A673 (cell line): ENCODE results near the gene KLF16. TPM values are rescaled to one million over a fixed set of nuclear protein-coding genes. Genes with fewer than 3 reads are reported as not detected.

Experiments used
- BruUV-seq: library from RNA; stranded (reverse); fragments of 400-500 nt; replicated peaks from 2 replicates; lab custom pipeline; 2021; lab: Mats Ljungman, UMichigan
- CTCF ChIA-PET: fragments of 300-600 bp; sonication (Branson Sonifier 250); formaldehyde crosslinking; loops from one replicate; lab custom pipeline; 2022; ENCODE audit warnings: antibody characterized with exemption; lab: Charles Lee
- POLR2A ChIA-PET: fragments of 300-600 bp; sonication (Branson Sonifier 250); formaldehyde crosslinking; loops from one replicate; lab custom pipeline; 2022; ENCODE audit warnings: antibody characterized with exemption; ENCODE audit not compliant: low non-redundant PET; lab: Charles Lee
- DNase-seq: peaks from one replicate; pipeline ENCODE4 v3.0.0-alpha.2; 2015; ENCODE audit warnings: low spot score
- H3K27ac ChIP-seq: fragments of 200-600 bp; sonication (generic); 2 replicates; pipeline ENCODE4 v1.5.1; 2016; ENCODE audit warnings: mixed run types, low read depth, mild to moderate bottlenecking, mixed read lengths, antibody characterized with exemption, low read length; ENCODE audit not compliant: poor library complexity, severe bottlenecking
- H3K27me3 ChIP-seq: fragments of 200-600 bp; sonication (generic); replicated peaks from 2 replicates; pipeline ENCODE4 v1.6.1; 2017; ENCODE audit warnings: mixed run types, low read depth, mild to moderate bottlenecking, mixed read lengths, antibody characterized with exemption, low read length; ENCODE audit not compliant: insufficient read depth, poor library complexity
- H3K36me3 ChIP-seq: fragments of 200-600 bp; sonication (generic); 2 replicates; pipeline ENCODE4 v1.6.1; 2016; ENCODE audit warnings: mixed run types, mild to moderate bottlenecking, mixed read lengths, antibody characterized with exemption, low read length; ENCODE audit not compliant: insufficient read depth, poor library complexity, severe bottlenecking
- H3K4me1 ChIP-seq: fragments of 200-600 bp; sonication (generic); 2 replicates; pipeline ENCODE4 v1.6.1; 2017; ENCODE audit warnings: mixed run types, mild to moderate bottlenecking, mixed read lengths, antibody characterized with exemption, low read length; ENCODE audit not compliant: insufficient read depth, poor library complexity, severe bottlenecking
- H3K4me3 ChIP-seq: fragments of 200-600 bp; sonication (generic); 2 replicates; pipeline ENCODE4 v1.5.1; 2016; ENCODE audit warnings: low read depth, mixed run types, mild to moderate bottlenecking, mixed read lengths, low read length; ENCODE audit not compliant: poor library complexity, severe bottlenecking
- H3K9me3 ChIP-seq: fragments of 200-600 bp; sonication (generic); 2 replicates; pipeline ENCODE4 v1.6.1; 2016; ENCODE audit warnings: mixed run types, low read depth, mild to moderate bottlenecking, mixed read lengths, antibody characterized with exemption, low read length; ENCODE audit not compliant: poor library complexity, severe bottlenecking
- EZH2 ChIP-seq: fragments of 200-600 bp; sonication (generic); IDR thresholded peaks from 2 replicates; pipeline ENCODE4 v1.6.1; 2017; ENCODE audit warnings: borderline replicate concordance, low read depth, mild to moderate bottlenecking, mixed read lengths, antibody characterized with exemption, low read length; ENCODE audit not compliant: poor library complexity, severe bottlenecking
- intact Hi-C: fragments of 100-400 bp; cut with micrococcal nuclease; formaldehyde crosslinking; loops from one replicate; pipeline ENCODE4 v1.10.0; 2022; ENCODE audit not compliant: unreplicated experiment
- total RNA-seq: library from RNA; stranded (reverse); gene quantifications from 2 replicates; pipeline ENCODE4 v1.2.3, GENCODE V29; 2021
- TF ChIP-seq, protein P1 (sequence below): fragments of 300-800, 200-600 bp; sonication (generic); conservative IDR thresholded peaks from 2 replicates; pipeline ENCODE4 v1.5.1; 2017; ENCODE audit warnings: low read depth, mild to moderate bottlenecking, antibody characterized with exemption, low read length, moderate library complexity, mixed read lengths

Gene KLF16
- total RNA-seq, 1 experiment from 2014 or later = 46.8 TPM

DNA sequence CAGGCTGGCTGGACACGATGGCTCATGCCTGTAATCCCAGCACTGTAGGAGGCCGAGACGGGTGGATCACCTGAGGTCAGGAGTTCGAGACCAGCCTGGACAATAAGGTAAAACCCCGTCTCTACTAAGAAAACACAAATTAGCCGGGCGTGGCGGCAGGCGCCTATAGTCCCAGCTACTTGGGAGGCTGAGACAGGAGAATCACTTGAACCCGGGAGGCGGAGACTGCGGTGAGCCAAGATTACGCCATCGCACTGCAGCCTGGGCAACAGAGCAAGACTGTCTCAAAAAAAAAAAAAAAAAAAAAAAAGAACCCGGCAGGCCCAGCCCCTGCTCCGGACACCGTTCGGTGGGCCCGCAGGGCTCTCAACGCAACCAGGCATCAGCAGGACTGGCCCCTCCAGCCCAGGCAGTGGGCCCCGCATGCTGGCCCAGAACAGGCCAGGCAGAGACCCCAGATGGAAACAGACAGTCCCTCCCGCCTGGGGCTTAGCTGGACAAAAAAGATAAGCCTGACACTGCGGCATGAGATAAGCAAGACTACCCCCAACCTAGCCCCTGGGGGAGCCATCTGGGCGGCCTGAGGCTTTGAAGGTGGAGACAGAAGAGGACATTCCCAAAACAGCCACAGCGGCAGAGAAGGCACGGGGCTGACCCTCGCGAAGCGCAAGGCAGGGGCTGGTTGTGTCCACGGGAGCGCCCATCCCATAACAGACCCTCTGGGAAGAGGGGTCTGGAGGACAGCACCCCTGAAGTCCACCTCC, 26.7 kb downstream of the KLF16 start:
- Histone ChIP-seq H3K27me3 (no peaks in the 10 kb centered on the region), H3K9me3 (no peaks in the 10 kb centered on the region), H3K27ac (no peak overlapping the region), H3K4me1 (no peaks in the 10 kb centered on the region), H3K4me3 (no peak overlapping the region), H3K36me3 (no peaks in the 10 kb centered on the region)
- TF ChIP-seq, protein P1, sequence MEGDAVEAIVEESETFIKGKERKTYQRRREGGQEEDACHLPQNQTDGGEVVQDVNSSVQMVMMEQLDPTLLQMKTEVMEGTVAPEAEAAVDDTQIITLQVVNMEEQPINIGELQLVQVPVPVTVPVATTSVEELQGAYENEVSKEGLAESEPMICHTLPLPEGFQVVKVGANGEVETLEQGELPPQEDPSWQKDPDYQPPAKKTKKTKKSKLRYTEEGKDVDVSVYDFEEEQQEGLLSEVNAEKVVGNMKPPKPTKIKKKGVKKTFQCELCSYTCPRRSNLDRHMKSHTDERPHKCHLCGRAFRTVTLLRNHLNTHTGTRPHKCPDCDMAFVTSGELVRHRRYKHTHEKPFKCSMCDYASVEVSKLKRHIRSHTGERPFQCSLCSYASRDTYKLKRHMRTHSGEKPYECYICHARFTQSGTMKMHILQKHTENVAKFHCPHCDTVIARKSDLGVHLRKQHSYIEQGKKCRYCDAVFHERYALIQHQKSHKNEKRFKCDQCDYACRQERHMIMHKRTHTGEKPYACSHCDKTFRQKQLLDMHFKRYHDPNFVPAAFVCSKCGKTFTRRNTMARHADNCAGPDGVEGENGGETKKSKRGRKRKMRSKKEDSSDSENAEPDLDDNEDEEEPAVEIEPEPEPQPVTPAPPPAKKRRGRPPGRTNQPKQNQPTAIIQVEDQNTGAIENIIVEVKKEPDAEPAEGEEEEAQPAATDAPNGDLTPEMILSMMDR = no peak
- TF ChIP-seq EZH2 = no peak
- BruUV-seq = no TSS peak
- intact Hi-C loops = no loop called here
- ChIA-PET POLR2A (no interaction called here), CTCF (interaction anchor here (2.0 kb wide), 1 partner anchor 10 kb away, joined by 7 read pairs; no protein-coding TSS in a partner anchor)
- DNase-seq = no peak

DNA sequence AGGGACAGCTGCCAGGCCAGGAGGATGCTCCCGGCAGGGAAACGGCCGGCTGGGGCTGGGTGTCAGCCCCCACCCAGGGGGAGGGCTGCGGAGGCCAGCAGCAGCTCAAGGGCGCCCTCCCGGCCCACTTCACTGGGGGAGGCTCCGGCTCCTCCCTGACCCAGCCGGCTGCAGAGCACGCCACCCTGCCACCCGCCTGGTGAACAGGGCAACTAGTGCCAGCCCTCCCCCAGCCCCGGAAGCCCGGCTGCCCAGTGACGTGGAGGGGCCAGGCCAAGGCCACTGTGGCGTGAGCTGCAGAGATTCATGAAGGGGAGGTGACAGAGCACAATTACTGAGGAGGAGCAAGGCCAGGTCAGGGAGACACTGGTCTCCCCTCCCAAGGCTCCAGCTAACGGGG, 29.8 kb downstream of the KLF16 start:
- no TSS peak for BruUV-seq
- Histone ChIP-seq H3K9me3 (no peaks in the 10 kb centered on the region), H3K4me3 (no peak overlapping the region), H3K36me3 (peaks cover 3% of the 10 kb centered on the region), H3K27me3 (no peaks in the 10 kb centered on the region), H3K27ac (no peak overlapping the region), H3K4me1 (no peaks in the 10 kb centered on the region)
- intact Hi-C loops = no loop called here
- CTCF ChIA-PET = no interaction called here
- no peak for TF ChIP-seq EZH2
- TF ChIP-seq, protein P1 = no peak
- DNase-seq = no peak
- POLR2A ChIA-PET = no interaction called here

DNA sequence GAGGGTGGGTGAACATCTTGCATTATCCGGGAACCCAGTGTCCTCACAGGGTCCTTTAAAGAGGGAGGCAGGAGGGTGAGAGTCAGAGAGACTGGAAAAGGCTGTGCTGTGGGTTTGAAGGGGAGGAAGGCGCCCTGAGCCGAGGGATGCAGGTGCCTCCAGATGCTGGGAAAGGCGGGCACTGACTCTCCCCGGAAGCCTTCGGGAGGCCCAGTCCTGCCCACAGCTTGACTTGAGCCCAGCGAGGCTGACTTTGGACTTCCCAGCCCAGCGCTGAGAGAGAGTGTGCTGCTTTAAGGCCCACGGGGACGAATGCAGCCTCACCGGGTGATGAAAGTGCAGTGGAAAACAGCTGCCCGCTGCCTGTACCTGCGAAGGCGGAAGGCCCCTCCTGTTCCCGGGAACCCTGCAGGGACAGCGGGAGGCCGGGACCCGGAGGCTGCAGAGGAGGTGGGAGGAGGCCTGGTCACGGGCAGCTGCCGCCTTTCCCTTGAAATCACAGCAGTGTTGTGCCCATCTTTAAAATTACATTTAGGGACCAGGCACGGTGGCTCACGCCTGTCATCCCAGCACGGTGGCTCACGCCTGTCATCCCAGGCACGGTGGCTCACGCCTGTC, 31.2 kb downstream of the KLF16 start:
- intact Hi-C loops = no loop called here
- H3K36me3 ChIP-seq = peaks cover 7% of the 10 kb centered on the region
- no TSS peak for BruUV-seq
- TF ChIP-seq, protein P1 = no peak
- no peak for TF ChIP-seq EZH2
- no peak for DNase-seq
- ChIA-PET POLR2A (no interaction called here), CTCF (no interaction called here)
- no peaks in the 10 kb centered on the region for H3K4me1 ChIP-seq
- no peaks in the 10 kb centered on the region for H3K9me3 ChIP-seq
- no peak overlapping the region for H3K4me3 ChIP-seq
- no peak overlapping the region for H3K27ac ChIP-seq
- no peaks in the 10 kb centered on the region for H3K27me3 ChIP-seq
